Neural cell (in vitro differentiated cells): ENCODE measurements around the gene NRARP. TPM values are rescaled to one million over a fixed set of nuclear protein-coding genes. Genes with fewer than 3 reads are reported as not detected.

ENCODE experiments used
- H2AFZ ChIP-seq: fragments of 200-600, 300-800 bp; sonication (generic), shearing (Covaris generic); 2 replicates; pipeline ENCODE4 v1.6.0; 2014; ENCODE audit warnings: low read depth, mild to moderate bottlenecking, antibody characterized with exemption, low read length, moderate library complexity
- H3F3A ChIP-seq: fragments of 200-600 bp; shearing (Covaris generic); 2 replicates; pipeline ENCODE4 v1.6.1; 2016; ENCODE audit warnings: mild to moderate bottlenecking, moderate library complexity, mixed read lengths, antibody characterized with exemption, low read length; ENCODE audit not compliant: insufficient read depth, poor library complexity, severe bottlenecking
- H3K27ac ChIP-seq: fragments of 200-600, 300-800 bp; sonication (generic), shearing (Covaris generic); 2 replicates; pipeline ENCODE4 v1.5.1; 2014; ENCODE audit warnings: mild to moderate bottlenecking, low read length, moderate library complexity
- H3K27me3 ChIP-seq: fragments of 300-800, 200-600 bp; sonication (generic), shearing (Covaris generic); 2 replicates; pipeline ENCODE4 v1.6.0; 2014; ENCODE audit warnings: mild to moderate bottlenecking, low read depth, low read length, moderate library complexity; ENCODE audit not compliant: insufficient read depth
- H3K36me3 ChIP-seq: fragments of 300-800, 200-600 bp; sonication (generic), shearing (Covaris generic); 2 replicates; pipeline ENCODE4 v1.5.1; 2014; ENCODE audit warnings: mild to moderate bottlenecking, antibody characterized with exemption, low read length, moderate library complexity; ENCODE audit not compliant: insufficient read depth
- H3K4me2 ChIP-seq: fragments of 300-800, 200-600 bp; sonication (generic), shearing (Covaris generic); 2 replicates; pipeline ENCODE4 v1.6.0; 2014; ENCODE audit warnings: mild to moderate bottlenecking, low read length
- H3K4me3 ChIP-seq: fragments of 300-800, 200-600 bp; sonication (generic), shearing (Covaris generic); 2 replicates; pipeline ENCODE4 v1.5.1; 2014; ENCODE audit warnings: mild to moderate bottlenecking, low read length, moderate library complexity
- H3K79me2 ChIP-seq: fragments of 200-600 bp; shearing (Covaris generic); replicated peaks from 2 replicates; pipeline ENCODE4 v1.6.0; 2014; ENCODE audit warnings: mild to moderate bottlenecking, low read length, moderate library complexity; ENCODE audit not compliant: insufficient read depth
- H3K9ac ChIP-seq: fragments of 300-800, 200-600 bp; sonication (generic), shearing (Covaris generic); 2 replicates; pipeline ENCODE4 v1.6.1; 2016; ENCODE audit warnings: mild to moderate bottlenecking, low read length, mixed read lengths
- H3K9me2 ChIP-seq: fragments of 200-600 bp; shearing (Covaris generic); 2 replicates; pipeline ENCODE4 v1.6.1; 2016; ENCODE audit warnings: mild to moderate bottlenecking, low read length, mixed read lengths; ENCODE audit not compliant: insufficient read depth
- H3K9me3 ChIP-seq: fragments of 200-600, 300-800 bp; sonication (generic), shearing (Covaris generic); 2 replicates; pipeline ENCODE4 v1.6.1; 2016; ENCODE audit warnings: mild to moderate bottlenecking, mixed run types, low read length, moderate library complexity, mixed read lengths
- H4K20me1 ChIP-seq: fragments of 200-600 bp; shearing (Covaris generic); 2 replicates; pipeline ENCODE4 v1.6.1; 2016; ENCODE audit warnings: mild to moderate bottlenecking, mixed run types; ENCODE audit not compliant: insufficient read depth
- EP300 ChIP-seq: fragments of 450-650 bp; conservative IDR thresholded peaks from 2 replicates; pipeline ENCODE4 v1.6.1; 2014; ENCODE audit warnings: antibody characterized with exemption, mild to moderate bottlenecking, moderate library complexity; ENCODE audit not compliant: poor library complexity, severe bottlenecking
- EZH2 ChIP-seq: fragments of 200-600, 300-800 bp; shearing (Covaris generic), sonication (generic); IDR thresholded peaks from 2 replicates; pipeline ENCODE4 v1.6.1; 2014; ENCODE audit warnings: antibody characterized with exemption, low read length, borderline replicate concordance, mild to moderate bottlenecking; ENCODE audit not compliant: insufficient read depth, poor library complexity, severe bottlenecking
- MXI1 ChIP-seq: fragments of 450-650 bp; conservative IDR thresholded peaks from 2 replicates; pipeline ENCODE4 v1.6.1; 2014; ENCODE audit warnings: antibody characterized with exemption, mild to moderate bottlenecking; ENCODE audit not compliant: poor library complexity, severe bottlenecking
- POLR2AphosphoS5 ChIP-seq: IDR thresholded peaks from 2 replicates; pipeline ENCODE4 v1.6.1; 2012
- RAD21 ChIP-seq: fragments of 450-650 bp; conservative IDR thresholded peaks from 2 replicates; pipeline ENCODE4 v1.6.1; 2014; ENCODE audit warnings: antibody characterized with exemption, mild to moderate bottlenecking, moderate library complexity
- REST ChIP-seq: IDR thresholded peaks from 2 replicates; pipeline ENCODE4 v1.6.1; 2012; ENCODE audit warnings: borderline replicate concordance
- SMC3 ChIP-seq: fragments of 450-650 bp; conservative IDR thresholded peaks from 2 replicates; pipeline ENCODE4 v1.6.1; 2014; ENCODE audit warnings: antibody characterized with exemption, mild to moderate bottlenecking, moderate library complexity; ENCODE audit not compliant: poor library complexity
- TAF1 ChIP-seq: IDR thresholded peaks from 2 replicates; pipeline ENCODE4 v1.6.1; 2012; ENCODE audit warnings: low read depth
- polyA plus RNA-seq: library from polyadenylated mRNA; depleted of rRNA; stranded (reverse); fragments of >200 nt; gene quantifications from 2 replicates; pipeline ENCODE4 v1.2.3, GENCODE V29; 2014
- TF ChIP-seq, protein P1 (sequence below): fragments of 450-650 bp; IDR thresholded peaks from 2 replicates; pipeline ENCODE4 v1.5.1; 2014; ENCODE audit warnings: antibody characterized with exemption, mild to moderate bottlenecking, moderate library complexity; ENCODE audit not compliant: poor library complexity, severe bottlenecking

The NRARP gene
- polyA plus RNA-seq, 1 donor from 2014 or later: 2.3 TPM

- Histone ChIP-seq H2AFZ (no peak overlapping the region), H3K36me3 (no peaks in the 10 kb centered on the region), H3K27ac (no peak overlapping the region), H3K4me2 (no peak overlapping the region), H3K27me3 (no peaks in the 10 kb centered on the region), H3K4me3 (no peak overlapping the region), H3F3A (no peaks in the 10 kb centered on the region), H3K9ac (no peak overlapping the region), H3K9me2 (no peaks in the 10 kb centered on the region), H4K20me1 (no peaks in the 10 kb centered on the region), H3K9me3 (no peaks in the 10 kb centered on the region), H3K79me2 (no peaks in the 10 kb centered on the region)
- TF ChIP-seq POLR2AphosphoS5 (no peak), MXI1 (no peak), REST (no peak)
These were observed 7.5 kb upstream of the NRARP start for GRCh38 chr9:137309368-137310188.

GRCh38 chr9:137308057-137308619, 6.1 kb upstream of the NRARP start:
- Histone ChIP-seq H3K36me3 (no peaks in the 10 kb centered on the region), H3K9ac (no peak overlapping the region), H3K27me3 (no peaks in the 10 kb centered on the region), H4K20me1 (no peaks in the 10 kb centered on the region), H3K9me2 (no peaks in the 10 kb centered on the region), H2AFZ (no peak overlapping the region), H3K79me2 (no peaks in the 10 kb centered on the region), H3K4me3 (no peak overlapping the region), H3F3A (no peaks in the 10 kb centered on the region), H3K27ac (no peak overlapping the region), H3K9me3 (no peaks in the 10 kb centered on the region), H3K4me2 (no peak overlapping the region)
- TF ChIP-seq, protein P1, sequence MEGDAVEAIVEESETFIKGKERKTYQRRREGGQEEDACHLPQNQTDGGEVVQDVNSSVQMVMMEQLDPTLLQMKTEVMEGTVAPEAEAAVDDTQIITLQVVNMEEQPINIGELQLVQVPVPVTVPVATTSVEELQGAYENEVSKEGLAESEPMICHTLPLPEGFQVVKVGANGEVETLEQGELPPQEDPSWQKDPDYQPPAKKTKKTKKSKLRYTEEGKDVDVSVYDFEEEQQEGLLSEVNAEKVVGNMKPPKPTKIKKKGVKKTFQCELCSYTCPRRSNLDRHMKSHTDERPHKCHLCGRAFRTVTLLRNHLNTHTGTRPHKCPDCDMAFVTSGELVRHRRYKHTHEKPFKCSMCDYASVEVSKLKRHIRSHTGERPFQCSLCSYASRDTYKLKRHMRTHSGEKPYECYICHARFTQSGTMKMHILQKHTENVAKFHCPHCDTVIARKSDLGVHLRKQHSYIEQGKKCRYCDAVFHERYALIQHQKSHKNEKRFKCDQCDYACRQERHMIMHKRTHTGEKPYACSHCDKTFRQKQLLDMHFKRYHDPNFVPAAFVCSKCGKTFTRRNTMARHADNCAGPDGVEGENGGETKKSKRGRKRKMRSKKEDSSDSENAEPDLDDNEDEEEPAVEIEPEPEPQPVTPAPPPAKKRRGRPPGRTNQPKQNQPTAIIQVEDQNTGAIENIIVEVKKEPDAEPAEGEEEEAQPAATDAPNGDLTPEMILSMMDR: no peak
- TF ChIP-seq EZH2 (no peak), REST (no peak), SMC3 (no peak), EP300 (no peak), MXI1 (no peak), RAD21 (no peak), TAF1 (no peak)
